AG08396 (cell line): Measurements from ENCODE around the gene INPP5E.

Source experiments
- DNase-seq: peaks from one replicate; pipeline ENCODE4 v3.0.0; 2012; ENCODE audit warnings: low spot score, mixed read lengths

INPP5E gene

GRCh38 chr9:136404801-136405136 lies 34.9 kb downstream of the INPP5E start:
- no peak for DNase-seq

GRCh38 chr9:136403915-136404800 lies 35.5 kb downstream of the INPP5E start:
- DNase-seq: no peak

- DNase-seq: no peak
Observed at GRCh38 chr9:136403538-136403914, 36.1 kb downstream of the INPP5E start.

GRCh38 chr9:136402067-136402466 lies 37.6 kb downstream of the INPP5E start:
- no peak for DNase-seq

GRCh38 chr9:136401173-136401922 lies 38.3 kb downstream of the INPP5E start:
- DNase-seq: no peak

- peak; percentile 98 for DNase-seq
Observed at GRCh38 chr9:136400038-136400834, 39.4 kb downstream of the INPP5E start, which contains the start of gene SNAPC4. Gene SNAPC4, minus strand, starts transcription at chr9:136400170. Its CDS starts 1,742 bp downstream, at chr9:136398428.

GRCh38 chr9:136399176-136400037 lies 40.2 kb downstream of the INPP5E start:
- peak; percentile 76 for DNase-seq

- no peak for DNase-seq
Observed at GRCh38 chr9:136398286-136398685, 41.4 kb downstream of the INPP5E start.

- no peak for DNase-seq
Observed at GRCh38 chr9:136397643-136398042, 42.0 kb downstream of the INPP5E start.

- DNase-seq: no peak
Observed at GRCh38 chr9:136396219-136396515, 43.5 kb downstream of the INPP5E start.

- no peak for DNase-seq
Observed at GRCh38 chr9:136395345-136396218, 44.1 kb downstream of the INPP5E start.

- DNase-seq: no peak
Observed at GRCh38 chr9:136395020-136395340, 44.7 kb downstream of the INPP5E start.

GRCh38 chr9:136394312-136395019 lies 45.2 kb downstream of the INPP5E start:
- DNase-seq: no peak

GRCh38 chr9:136393531-136393930 lies 46.1 kb downstream of the INPP5E start:
- no peak for DNase-seq

- no peak for DNase-seq
Observed at GRCh38 chr9:136392538-136393449, 46.9 kb downstream of the INPP5E start.

- DNase-seq: no peak
Observed at GRCh38 chr9:136391737-136392537, 47.7 kb downstream of the INPP5E start.

GRCh38 chr9:136389396-136389795 lies 50.2 kb downstream of the INPP5E start:
- no peak for DNase-seq

GRCh38 chr9:136387217-136387616 lies 52.4 kb downstream of the INPP5E start:
- no peak for DNase-seq
